Measurements from ENCODE around the gene ANKRD13A. TPM values are rescaled to one million over a fixed set of nuclear protein-coding genes. Genes with fewer than 3 reads are reported as not detected.

Gene ANKRD13A
- 22.9 TPM for total RNA-seq
- long read RNA-seq, full-length matches to known transcripts: 10 of 17 reads
- long read RNA-seq, partial matches to known transcripts: 0 of 17 reads
- long read RNA-seq, other reads (novel, unspliced or antisense): 7 of 17 reads

DNA sequence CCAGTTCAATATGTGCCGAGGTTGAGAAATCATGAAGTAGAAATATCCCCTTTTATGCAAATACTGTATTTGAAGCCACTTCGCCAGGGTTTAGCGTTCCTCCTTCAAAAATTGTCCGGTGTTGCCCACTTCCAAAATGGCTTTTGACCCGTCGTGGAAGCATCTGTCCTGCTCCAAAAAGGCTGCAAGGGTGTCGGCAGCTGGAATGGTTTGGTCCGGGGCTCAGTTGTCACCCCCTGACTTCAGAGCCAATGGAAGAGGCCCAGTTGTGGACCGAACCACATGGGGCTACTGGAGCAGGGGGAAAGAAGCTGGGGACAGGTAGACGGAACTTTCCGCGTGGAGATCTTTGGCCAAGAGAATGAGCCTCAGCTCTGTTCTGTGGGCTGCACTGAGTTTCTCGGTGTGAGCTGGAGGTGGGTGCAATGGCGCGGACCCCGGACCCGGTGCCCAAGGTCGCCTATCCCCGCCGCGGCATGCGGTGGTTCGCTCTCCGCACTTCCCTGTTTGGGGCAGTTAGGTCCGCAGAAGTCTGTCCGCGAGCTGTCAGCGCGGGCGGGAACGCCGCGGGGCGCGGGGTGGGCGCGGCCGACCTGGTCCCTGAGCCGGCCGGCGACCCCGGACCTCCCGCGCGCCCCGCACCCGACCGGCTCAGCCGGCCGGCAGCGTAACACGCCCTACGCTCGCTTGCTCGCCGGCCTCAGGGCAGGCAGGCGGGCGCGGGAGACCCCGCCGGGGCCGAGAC is at the start of gene ANKRD13A:
TSS of gene ANKRD13A (plus strand) at position 527 of the 745 bp plus-strand sequence. CDS start 259 bp downstream, outside the sequence.
- intact Hi-C loops (cut with DNase I): loop anchor here (5.0 to 10.0 kb wide), 3 partner anchors 37 to 54 kb away; partner anchors contain the start of gene C12orf76
- ATAC-seq: peak; percentile 91
- DNase-seq (ENCODE audit: missing footprints): peak; percentile 94

DNA sequence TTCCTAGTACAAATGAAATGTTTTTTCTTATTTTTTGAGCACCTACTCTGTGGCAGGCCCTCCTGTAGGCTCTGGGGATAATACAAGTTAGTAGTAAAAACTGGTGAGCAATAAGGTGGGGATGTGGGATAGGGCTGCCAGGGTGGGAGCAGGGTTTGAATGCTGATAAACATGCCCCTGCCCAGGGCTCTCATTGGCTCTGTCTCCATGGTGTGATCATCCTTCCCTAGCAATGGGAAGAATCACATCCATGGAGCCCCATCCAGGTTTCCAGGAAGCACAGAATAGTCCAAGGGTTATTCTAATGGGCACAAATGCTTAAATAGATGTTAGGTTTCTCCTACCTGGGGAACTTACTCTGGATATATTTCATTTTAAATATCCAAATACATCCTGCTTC is 48.6 kb upstream of the ANKRD13A start:
- intact Hi-C loops (cut with DNase I): no loop called here
- DNase-seq (ENCODE audit: missing footprints) (no peak), ATAC-seq (no peak)

DNA sequence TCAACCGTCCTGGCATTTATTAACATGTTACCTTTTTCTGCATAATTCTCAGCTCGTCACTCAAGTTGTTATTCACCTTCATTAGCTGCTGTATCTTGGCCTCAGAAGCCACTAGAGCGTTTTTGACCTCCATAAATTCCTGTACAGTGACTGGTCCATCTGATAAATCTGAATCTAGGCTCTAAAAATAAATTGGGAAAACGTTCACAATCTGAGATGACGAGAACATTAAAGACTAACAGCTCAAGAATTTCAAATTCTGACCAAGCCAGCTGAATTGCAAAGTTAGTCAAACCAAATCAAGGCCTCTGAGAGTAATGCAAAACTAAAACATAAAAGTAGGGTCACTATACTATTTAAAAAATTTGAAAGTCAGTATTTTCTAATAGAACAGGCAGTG is 48.1 kb upstream of the ANKRD13A start:
- intact Hi-C loops (cut with DNase I): no loop called here
- DNase-seq (ENCODE audit: missing footprints): no peak
- no peak for ATAC-seq

DNA sequence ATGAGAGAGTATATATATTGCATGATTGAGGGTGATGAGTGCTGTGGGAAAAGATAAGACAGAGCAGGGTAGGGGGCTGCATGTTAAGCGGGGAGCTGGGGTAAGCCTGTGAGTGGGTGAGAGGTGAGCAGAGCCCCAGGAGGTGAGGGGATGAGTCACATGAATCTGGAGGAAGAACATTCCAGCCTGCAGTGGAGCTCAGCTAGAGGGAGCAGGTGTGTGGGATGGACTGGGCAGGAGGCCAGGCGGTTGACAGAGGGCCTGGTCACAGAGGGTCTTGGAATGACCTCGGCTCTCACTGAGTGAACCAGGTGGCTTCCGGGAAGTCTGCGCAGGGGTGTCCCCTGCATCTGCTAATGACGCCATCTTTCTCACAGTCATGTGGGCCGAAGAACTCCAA is 47.5 kb upstream of the ANKRD13A start:
- intact Hi-C loops (cut with DNase I): no loop called here
- peak; percentile 78 for DNase-seq (ENCODE audit: missing footprints)
- ATAC-seq: peak; percentile 59

DNA sequence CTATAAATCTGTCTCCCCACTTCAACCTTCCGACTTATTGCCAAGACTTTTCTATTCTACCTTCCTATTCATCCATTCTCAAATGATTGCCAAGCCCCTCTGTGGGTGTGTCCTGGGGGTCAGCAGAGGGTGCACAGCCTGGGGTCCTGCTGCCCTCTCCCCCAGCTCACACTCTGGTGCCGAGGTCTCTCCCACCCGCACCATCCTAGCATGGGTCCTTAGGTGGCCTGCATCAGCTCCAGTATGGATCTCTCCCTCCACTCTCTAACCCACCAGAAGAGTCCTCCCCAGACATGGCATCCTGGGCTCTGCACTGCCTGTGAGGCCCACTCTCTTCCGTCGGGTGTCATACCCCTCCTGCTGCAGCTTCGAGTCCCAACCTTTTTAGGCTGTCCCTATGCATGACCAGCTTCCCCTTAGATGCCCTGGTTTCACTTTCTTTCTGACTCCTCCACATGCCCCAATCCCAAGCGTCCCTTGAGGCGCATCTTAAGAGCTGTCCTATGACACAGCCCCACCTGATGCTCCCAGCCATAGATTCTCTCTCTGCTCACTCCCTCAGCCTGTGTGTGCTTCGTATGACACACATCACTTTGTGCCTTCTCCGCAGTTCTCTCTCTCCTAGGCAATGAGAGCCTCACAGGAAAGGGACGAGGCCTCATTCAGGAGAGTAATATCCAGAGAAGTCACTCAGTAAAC is 46.9 kb upstream of the ANKRD13A start:
- intact Hi-C loops (cut with DNase I): no loop called here
- no peak for DNase-seq (ENCODE audit: missing footprints)
- ATAC-seq: peak; percentile 27

DNA sequence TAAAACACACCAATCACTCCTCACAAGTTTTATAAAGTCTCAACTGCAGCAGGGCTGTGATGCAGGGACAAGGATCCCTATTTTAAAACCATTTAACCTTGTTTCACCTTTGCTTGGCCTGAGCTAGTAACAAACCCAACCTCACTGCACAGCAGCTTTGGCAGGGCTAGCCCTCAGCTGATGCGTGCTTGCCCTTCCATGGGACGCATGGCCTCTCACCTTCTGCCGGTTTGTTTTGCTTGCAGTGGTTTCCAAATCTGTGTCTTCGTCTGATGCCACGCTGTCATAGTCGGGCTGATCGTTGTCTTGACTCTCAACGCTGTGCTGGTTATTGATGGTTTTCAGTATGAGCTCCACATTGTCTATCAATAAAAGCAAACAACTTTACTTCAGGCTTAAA is 46.4 kb upstream of the ANKRD13A start:
- no peak for DNase-seq (ENCODE audit: missing footprints)
- intact Hi-C loops (cut with DNase I): no loop called here
- peak; percentile 76 for ATAC-seq

DNA sequence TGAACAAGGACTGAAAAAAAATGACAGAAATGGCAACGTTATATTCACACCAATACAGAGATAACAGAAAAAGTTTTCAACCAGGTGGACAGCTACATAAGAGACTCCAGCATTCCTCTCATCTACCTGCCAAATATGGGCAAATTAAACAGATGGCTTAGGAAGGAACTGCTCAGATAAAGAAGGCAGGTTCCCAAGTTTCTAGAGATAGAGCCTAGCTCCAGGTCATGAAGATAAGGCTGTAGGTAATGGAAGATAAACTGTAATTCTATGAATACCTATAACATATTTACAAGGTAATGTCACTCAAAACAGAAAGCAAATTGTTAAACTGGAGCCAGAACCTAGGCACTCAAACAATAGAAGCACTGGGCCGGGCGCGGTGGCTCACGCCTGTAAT is 45.6 kb upstream of the ANKRD13A start:
- intact Hi-C loops (cut with DNase I): no loop called here
- ATAC-seq (no peak), DNase-seq (ENCODE audit: missing footprints) (no peak)

DNA sequence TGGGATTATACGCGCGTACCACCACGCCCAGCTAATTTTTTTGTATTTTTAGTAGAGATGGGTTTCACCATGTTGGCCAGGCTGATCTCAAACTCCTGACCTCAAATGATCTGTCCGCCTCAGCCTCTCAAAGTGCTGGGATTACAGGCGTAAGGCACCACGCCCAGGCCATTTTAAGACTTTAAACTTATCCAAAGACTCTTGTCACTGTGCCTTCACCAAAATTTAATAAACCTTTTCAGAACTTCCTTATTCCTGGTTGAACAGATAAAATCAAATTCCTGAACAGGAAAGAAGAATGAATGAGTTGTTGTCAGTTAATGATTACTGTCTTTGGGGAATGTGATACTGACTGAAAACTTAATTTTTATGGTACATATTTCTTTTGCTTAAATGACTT is 40.9 kb upstream of the ANKRD13A start:
- DNase-seq (ENCODE audit: missing footprints) (no peak), ATAC-seq (no peak)
- intact Hi-C loops (cut with DNase I): no loop called here

DNA sequence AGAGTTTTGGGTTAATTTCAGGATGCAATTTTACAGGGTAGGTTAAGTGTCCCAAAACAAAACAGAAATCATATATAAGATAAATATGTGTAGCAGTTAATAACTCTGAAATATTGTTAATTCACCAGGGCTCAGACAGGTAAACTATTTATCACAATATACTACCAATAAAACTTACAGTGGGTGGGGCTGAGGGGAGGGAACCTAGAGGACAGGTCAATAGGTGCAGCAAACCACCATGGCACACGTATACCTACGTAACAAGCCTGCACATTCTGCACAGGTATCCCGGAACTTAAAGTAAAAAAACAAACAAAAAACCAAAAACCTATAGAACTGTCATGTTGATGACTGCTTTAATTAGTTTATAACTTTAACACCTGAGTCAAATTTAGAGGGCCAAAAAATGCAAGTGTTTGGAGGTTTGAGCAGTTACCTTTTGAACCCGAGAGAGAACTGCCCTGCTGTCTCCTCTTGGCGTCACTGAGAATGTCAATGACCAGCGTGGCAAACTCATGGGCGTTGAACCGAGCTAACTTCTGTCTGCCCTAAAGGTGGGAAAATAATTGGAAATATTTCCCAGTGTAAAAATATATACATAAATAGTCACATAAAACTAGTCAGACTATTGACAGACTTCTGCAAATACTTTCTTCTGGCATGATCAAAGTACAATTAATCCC is 39.7 kb upstream of the ANKRD13A start:
- DNase-seq (ENCODE audit: missing footprints) (no peak), ATAC-seq (no peak)
- intact Hi-C loops (cut with DNase I): loop anchor here (5.0 kb wide), 1 partner anchor 38 kb away; the partner anchor contains the start of genes ANKRD13A and GIT2

DNA sequence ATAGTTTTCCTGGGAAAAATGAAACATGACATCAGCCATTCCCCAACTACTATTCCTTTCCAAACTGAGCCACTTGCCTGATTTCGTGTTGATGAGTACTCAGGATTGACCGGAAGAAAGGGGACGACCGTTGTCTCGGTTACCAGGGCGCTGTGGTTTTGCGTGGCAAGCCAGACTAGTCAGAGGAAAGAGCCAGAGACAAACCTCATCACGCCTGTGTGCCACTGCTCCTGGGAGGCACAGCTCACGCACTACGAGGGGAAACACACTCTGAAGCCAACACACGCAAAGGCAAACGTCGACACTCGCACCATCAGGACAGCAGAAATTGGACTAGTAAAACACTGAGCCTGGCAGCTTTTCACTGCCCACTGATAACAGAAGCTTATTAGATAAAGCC is 38.0 kb upstream of the ANKRD13A start:
- intact Hi-C loops (cut with DNase I): loop anchor here (5.0 kb wide), 1 partner anchor 36 kb away; the partner anchor contains the start of genes ANKRD13A and GIT2
- ATAC-seq: peak; percentile 78
- no peak for DNase-seq (ENCODE audit: missing footprints)

DNA sequence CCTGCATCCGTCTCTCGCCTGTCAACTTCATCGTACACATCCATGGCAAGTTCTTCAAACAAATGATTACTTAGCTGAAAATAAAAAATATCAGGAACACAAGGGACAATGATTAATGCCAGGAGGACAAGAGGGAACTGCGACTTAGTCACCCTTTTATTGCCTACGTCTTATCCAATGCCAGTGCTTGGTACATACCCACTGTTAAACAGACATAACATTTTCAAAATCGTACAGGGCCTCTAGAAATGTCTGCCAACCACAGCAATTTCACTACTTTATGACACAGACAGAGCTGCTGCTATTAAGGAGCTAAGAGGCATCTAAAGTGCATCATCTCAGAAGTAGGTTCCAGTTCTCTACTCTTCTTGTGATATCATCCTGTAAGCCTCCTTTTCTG is 37.6 kb upstream of the ANKRD13A start:
- intact Hi-C loops (cut with DNase I): loop anchor here (5.0 kb wide), 1 partner anchor 36 kb away; the partner anchor contains the start of genes ANKRD13A and GIT2
- DNase-seq (ENCODE audit: missing footprints) (no peak), ATAC-seq (peak; percentile 45)

DNA sequence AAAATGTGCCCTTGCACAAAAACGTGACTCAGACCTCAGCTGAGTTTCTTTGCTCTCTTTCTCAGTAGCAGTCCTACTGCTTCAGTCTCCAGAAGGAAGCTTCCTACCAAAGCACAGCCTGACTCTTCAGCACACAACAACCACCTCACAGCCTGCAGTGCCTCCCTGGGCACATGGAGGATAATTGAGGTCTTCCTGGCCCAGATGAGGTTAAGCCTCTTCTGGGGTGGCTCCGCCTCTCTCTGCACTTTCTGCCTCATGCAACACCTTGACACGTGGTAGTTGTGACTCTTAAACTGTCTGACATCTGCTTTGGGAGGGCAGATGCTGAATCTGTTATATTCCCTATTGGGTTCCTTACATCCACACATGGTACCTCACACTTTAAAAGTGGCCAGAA is 36.8 kb upstream of the ANKRD13A start:
- DNase-seq (ENCODE audit: missing footprints) (no peak), ATAC-seq (no peak)
- intact Hi-C loops (cut with DNase I): loop anchor here (5.0 kb wide), 1 partner anchor 35 kb away; the partner anchor contains the start of genes ANKRD13A and GIT2

DNA sequence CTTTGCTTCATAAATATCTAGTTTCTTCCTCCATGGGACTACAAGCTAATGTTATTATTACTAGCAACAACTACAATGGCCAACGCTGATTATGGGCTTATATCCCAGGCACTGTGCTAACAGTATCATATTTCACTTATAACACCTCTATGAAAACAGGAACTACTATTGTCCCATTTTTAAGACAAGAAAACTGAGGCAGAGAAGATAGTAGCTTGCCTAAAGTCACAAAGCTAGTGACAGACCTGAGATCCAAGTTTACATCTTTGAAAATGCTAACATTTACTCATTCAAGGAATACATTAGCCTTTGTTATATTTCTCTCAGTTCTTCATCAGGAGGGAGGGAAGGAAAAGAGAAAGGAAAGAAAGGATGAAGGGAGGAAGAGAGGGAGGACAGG is 35.9 kb upstream of the ANKRD13A start:
- no peak for ATAC-seq
- intact Hi-C loops (cut with DNase I): loop anchor here (5.0 kb wide), 1 partner anchor 34 kb away; the partner anchor contains the start of genes ANKRD13A and GIT2
- DNase-seq (ENCODE audit: missing footprints): no peak

DNA sequence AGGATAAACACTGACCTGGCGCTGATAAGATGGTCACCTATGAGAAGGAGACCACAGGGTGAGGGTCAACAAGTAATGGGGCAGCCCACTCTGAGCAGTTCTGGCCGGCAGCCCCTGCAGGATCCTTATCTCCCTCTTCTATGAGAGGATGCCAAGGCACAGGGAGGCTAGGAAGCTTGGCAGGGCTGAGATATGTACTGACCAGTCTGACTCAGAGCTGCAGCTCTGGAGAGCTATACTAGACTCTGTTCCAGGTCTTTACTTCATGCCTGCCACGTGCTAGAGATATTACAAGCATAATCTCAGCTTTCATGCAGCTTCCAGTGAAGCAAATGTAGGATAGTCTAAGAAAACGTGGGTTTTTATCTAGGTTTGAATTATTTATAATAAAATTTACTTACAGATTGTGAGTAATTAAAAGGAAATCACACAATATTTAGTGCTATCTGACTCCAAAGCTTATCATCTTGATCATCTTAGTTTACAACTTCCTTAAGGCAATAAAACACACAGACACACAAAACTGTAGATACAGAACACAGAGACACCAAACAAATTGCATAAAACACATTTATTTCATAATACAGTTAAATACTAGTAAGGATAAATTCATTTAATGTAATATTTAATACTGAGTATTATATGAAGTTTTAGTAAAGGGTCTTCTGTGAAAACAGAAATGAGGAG is 35.3 kb upstream of the ANKRD13A start:
- intact Hi-C loops (cut with DNase I): loop anchor here (5.0 kb wide), 1 partner anchor 33 kb away; the partner anchor contains the start of genes ANKRD13A and GIT2
- DNase-seq (ENCODE audit: missing footprints) (no peak), ATAC-seq (peak; percentile 51)

DNA sequence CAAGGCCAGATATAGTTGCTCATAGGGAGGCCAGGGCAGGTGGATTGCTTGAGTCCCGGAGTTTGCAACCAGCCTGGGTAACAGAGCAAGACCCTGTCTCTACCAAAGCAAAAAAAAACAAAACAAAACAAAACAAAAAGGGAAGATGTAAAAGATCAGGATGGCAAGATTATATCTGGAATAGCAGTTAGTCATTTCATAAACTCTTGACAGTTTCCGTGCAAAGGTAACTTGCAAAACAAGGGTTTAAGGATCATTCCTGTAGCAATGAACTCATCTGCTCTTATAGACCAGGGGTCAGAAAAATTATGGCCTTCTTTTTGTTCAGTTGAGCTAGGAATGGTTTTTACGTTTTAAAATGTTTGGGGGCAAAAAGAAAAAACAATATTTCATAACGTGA is 32.7 kb upstream of the ANKRD13A start:
- intact Hi-C loops (cut with DNase I): no loop called here
- DNase-seq (ENCODE audit: missing footprints) (no peak), ATAC-seq (no peak)

DNA sequence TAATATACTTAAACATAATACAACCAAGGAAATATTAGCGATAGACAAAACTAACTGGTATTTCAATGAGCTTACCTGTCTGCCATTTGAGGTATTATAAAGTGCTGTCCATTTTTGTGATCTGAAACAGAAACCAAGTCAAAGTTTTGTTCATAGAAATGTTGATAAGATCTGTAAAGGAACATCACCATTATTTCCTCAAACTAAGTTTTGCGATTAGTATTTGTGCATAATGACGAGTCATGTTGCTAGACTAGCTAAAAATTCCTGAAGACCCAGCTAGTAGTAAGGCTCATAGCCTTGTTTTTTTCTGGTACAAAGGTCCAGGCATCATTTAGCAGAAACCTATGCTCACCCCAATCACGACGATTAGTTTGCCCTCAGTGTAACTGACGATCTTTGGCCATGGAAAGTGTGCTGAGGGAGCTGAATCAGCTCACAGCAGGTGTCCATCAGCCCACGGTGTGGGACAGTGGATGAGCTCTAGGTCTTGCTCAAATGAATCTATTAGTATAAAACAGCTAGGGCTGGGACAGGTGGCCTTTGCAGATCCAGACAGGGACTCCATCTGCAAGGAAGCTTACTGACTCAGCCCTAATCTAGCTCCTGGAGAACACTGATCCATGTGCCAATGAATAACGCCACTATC is 31.7 kb upstream of the ANKRD13A start:
- intact Hi-C loops (cut with DNase I): no loop called here
- ATAC-seq (no peak), DNase-seq (ENCODE audit: missing footprints) (no peak)

DNA sequence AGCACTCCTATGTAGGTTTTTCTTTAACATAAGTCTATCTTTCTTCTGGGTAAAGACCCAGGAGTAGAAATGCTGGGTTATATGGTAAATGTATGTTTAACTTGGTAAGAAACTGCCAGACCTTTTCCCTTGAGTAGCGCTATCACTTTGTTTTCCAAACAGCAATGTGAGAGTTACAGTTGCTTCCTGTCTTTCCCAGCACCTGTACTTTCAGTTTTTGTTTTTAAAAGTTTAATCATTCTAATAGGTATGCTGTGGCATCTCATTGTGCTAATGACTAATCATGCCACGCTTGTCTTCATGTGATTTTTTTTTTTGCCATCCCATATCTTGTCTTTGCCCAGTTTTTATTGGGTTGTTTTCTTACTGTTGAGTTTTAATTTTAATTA is 31.2 kb upstream of the ANKRD13A start:
- intact Hi-C loops (cut with DNase I): no loop called here
- ATAC-seq (no peak), DNase-seq (ENCODE audit: missing footprints) (no peak)

DNA sequence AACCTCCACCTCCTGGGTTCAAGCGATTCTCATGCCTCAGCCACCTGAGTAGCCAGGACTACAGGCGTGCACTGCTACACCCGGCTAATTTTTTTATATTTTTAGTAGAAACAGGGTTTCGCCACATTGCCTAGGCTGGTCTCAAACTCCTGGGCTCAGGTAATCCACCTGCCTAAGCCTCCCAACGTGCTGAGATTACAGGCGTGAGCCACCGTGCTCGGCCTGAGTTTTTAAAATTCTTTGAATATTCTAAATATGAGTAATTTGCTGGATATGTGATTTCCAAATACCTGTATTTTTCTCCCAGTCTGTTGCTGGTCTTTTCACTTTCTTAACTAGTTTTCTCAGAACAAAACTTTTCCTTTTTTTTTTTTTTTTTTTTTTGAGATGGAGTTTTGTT is 30.4 kb upstream of the ANKRD13A start:
- no peak for DNase-seq (ENCODE audit: missing footprints)
- no peak for ATAC-seq
- intact Hi-C loops (cut with DNase I): no loop called here

Data from Right ventricle myocardium inferior (tissue), 1 donor.